Measurements from ENCODE around the gene ADGRV1. TPM values are rescaled to one million over a fixed set of nuclear protein-coding genes. Genes with fewer than 3 reads are reported as not detected.

Gene ADGRV1
- total RNA-seq, 1 donor from 2014 or later = not detected

DNA sequence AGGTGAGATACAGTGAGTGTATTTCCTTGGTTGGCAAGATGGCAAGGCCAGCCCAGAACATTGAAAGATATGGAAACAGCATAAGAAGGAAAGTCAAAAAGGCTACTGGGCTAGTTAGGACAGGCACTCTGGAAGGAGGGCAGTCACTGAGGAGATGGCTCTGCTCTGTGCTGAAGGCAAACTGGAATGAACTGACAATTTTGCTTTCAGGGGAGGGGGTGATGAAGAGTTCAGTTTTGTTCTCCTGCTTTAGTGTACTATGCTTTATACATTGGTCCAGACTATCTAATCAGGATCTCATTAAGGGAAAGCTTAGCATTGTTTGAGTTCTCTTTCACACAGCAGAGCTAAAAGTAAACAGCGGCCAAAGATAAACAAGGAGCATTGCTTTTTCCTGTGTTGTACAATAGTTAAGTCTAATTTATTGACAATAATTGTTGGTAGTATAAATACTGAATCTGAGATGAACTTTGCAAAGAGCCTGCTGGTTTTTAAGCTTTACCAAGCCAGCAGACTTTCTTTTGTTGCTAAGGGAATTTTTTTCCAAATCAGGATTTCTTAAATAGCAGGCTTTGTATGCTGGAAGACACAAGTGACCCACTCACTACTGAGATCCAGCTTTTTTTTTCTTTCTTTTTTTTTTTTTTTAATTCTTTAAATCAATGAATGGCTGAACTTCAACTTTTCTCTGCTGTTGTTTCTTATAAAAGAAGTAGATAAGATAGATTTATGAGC is 469.0 kb downstream of the ADGRV1 start:
- TF ChIP-seq, protein P1, sequence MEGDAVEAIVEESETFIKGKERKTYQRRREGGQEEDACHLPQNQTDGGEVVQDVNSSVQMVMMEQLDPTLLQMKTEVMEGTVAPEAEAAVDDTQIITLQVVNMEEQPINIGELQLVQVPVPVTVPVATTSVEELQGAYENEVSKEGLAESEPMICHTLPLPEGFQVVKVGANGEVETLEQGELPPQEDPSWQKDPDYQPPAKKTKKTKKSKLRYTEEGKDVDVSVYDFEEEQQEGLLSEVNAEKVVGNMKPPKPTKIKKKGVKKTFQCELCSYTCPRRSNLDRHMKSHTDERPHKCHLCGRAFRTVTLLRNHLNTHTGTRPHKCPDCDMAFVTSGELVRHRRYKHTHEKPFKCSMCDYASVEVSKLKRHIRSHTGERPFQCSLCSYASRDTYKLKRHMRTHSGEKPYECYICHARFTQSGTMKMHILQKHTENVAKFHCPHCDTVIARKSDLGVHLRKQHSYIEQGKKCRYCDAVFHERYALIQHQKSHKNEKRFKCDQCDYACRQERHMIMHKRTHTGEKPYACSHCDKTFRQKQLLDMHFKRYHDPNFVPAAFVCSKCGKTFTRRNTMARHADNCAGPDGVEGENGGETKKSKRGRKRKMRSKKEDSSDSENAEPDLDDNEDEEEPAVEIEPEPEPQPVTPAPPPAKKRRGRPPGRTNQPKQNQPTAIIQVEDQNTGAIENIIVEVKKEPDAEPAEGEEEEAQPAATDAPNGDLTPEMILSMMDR (IDR thresholded peaks at IDR 0.05; ENCODE audit: borderline replicate concordance) = no peak
- Histone ChIP-seq H3K27ac (replicated peaks) (no peak overlapping the region), H3K9me3 (replicated peaks) (no peaks in the 10 kb centered on the region), H3K4me1 (no peaks in the 10 kb centered on the region), H3K36me3 (no peaks in the 10 kb centered on the region), H3K4me3 (no peak overlapping the region), H3K27me3 (ENCODE audit: low read depth) (no peaks in the 10 kb centered on the region)
- intact Hi-C loops (cut with micrococcal nuclease) = no loop called here
- no peak for DNase-seq

GRCh38 chr5:91028499-91028956 is 469.9 kb downstream of the ADGRV1 start:
- no peaks in the 10 kb centered on the region for H3K9me3 ChIP-seq (replicated peaks)
- H3K4me3 ChIP-seq = no peak overlapping the region
- H3K4me1 ChIP-seq = no peaks in the 10 kb centered on the region
- intact Hi-C loops (cut with micrococcal nuclease) = no loop called here
- H3K27ac ChIP-seq (replicated peaks) = no peak overlapping the region
- TF ChIP-seq, protein P1 (IDR thresholded peaks at IDR 0.05; ENCODE audit: borderline replicate concordance) = no peak
- no peaks in the 10 kb centered on the region for H3K27me3 ChIP-seq (ENCODE audit: low read depth)
- DNase-seq = no peak
- no peaks in the 10 kb centered on the region for H3K36me3 ChIP-seq

DNA sequence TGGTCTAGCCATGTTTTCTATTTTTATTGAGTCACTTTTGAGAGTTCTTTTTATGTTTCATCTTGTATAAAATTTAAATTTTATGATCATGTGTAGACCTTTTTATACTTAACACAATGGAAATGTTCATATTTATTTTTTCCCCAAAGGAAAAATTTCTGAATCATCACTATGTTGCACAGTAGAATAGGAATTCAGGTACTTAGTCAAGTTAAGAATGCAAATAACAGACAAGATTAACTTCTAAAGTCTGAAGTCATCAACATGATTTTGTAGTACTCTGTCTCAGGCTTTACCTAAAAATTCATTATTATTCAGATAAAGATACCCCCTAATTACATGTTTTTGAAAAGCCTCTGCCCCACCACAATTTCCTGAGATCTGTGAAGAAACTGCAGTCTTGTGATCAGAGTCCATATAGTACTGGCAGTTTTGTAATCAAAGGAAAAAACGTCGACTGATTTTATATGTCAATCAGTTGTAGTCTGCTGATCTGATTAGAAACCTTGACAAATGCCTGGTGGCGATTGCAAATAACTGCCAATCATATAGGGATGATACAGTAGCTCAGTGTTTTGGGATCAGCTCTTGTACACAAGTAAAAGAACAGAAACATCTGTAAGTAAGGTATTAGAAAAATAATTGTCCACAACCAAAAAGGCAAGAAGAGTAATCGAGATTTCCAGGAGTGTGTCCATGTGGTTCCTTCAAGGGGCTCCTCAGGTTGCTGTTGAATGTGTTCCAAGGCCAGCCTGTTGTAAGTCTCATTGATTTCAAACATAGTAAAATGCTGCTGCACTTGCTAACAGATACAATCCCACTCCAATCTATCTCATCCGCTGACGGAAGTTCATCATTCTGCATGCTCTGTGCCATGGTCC is 472.2 kb downstream of the ADGRV1 start:
- no peak for DNase-seq
- no peaks in the 10 kb centered on the region for H3K36me3 ChIP-seq
- intact Hi-C loops (cut with micrococcal nuclease) = no loop called here
- no peaks in the 10 kb centered on the region for H3K4me1 ChIP-seq
- no peak overlapping the region for H3K27ac ChIP-seq (replicated peaks)
- no peaks in the 10 kb centered on the region for H3K9me3 ChIP-seq (replicated peaks)
- no peak overlapping the region for H3K4me3 ChIP-seq
- TF ChIP-seq, protein P1 (IDR thresholded peaks at IDR 0.05; ENCODE audit: borderline replicate concordance) = no peak
- H3K27me3 ChIP-seq (ENCODE audit: low read depth) = no peaks in the 10 kb centered on the region

DNA sequence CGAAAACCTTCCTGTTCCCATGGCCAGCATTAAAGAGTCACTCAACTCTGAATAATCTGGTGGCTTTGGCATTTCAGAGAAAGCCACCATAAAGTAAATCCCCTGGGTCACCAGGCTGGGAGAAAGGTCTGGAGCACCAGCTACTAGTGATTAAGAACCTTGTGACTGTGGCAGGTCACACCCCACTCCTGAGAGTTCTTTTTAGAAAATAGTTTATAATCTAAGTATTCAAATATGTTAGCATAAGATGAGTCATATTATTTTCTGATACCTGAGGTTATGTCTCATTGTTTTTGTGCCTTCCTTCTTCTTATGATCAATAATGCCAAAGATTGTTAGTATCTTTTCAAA is 472.8 kb downstream of the ADGRV1 start:
- intact Hi-C loops (cut with micrococcal nuclease) = no loop called here
- Histone ChIP-seq H3K36me3 (no peaks in the 10 kb centered on the region), H3K9me3 (replicated peaks) (no peaks in the 10 kb centered on the region), H3K4me1 (no peaks in the 10 kb centered on the region), H3K27me3 (ENCODE audit: low read depth) (no peaks in the 10 kb centered on the region), H3K4me3 (no peak overlapping the region), H3K27ac (replicated peaks) (no peak overlapping the region)
- TF ChIP-seq, protein P1 (IDR thresholded peaks at IDR 0.05; ENCODE audit: borderline replicate concordance) = no peak
- DNase-seq = no peak

GRCh38 chr5:91032125-91032524 is 473.5 kb downstream of the ADGRV1 start:
- Histone ChIP-seq H3K4me1 (no peaks in the 10 kb centered on the region), H3K9me3 (replicated peaks) (no peaks in the 10 kb centered on the region), H3K27me3 (ENCODE audit: low read depth) (no peaks in the 10 kb centered on the region), H3K27ac (replicated peaks) (no peak overlapping the region), H3K36me3 (no peaks in the 10 kb centered on the region), H3K4me3 (no peak overlapping the region)
- intact Hi-C loops (cut with micrococcal nuclease) = no loop called here
- DNase-seq = no peak
- TF ChIP-seq, protein P1 (IDR thresholded peaks at IDR 0.05; ENCODE audit: borderline replicate concordance) = no peak

Measured in left ventricle myocardium inferior (tissue), 1 donor.